ENCODE measurements around the gene DYNC1I2. TPM values are rescaled to one million over a fixed set of nuclear protein-coding genes. Genes with fewer than 3 reads are reported as not detected.

Gene DYNC1I2
- total RNA-seq, 1 donor from 2014 or later, result 136 TPM

DNA sequence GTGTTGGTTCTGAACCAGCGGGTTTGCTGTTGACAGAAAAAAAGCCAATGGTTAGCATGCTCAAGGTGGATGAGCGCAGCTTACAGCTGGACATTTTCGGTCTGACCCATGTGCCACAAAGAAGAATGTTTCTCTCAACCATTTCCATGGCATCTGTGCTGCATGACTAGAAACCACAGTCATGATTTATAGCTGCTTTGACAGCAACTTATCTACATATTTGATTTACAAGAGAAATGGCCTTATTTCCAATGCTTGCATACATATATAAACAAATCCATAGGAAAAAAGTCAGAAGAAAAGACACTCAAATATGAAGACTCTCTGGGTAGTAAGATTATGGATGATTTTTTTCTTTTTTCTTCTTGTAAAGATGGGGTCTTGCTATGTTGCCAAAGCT lies 98.2 kb downstream of the DYNC1I2 start:
- DNase-seq (ENCODE audit: low spot score), result no peak
- TF ChIP-seq, protein P1, sequence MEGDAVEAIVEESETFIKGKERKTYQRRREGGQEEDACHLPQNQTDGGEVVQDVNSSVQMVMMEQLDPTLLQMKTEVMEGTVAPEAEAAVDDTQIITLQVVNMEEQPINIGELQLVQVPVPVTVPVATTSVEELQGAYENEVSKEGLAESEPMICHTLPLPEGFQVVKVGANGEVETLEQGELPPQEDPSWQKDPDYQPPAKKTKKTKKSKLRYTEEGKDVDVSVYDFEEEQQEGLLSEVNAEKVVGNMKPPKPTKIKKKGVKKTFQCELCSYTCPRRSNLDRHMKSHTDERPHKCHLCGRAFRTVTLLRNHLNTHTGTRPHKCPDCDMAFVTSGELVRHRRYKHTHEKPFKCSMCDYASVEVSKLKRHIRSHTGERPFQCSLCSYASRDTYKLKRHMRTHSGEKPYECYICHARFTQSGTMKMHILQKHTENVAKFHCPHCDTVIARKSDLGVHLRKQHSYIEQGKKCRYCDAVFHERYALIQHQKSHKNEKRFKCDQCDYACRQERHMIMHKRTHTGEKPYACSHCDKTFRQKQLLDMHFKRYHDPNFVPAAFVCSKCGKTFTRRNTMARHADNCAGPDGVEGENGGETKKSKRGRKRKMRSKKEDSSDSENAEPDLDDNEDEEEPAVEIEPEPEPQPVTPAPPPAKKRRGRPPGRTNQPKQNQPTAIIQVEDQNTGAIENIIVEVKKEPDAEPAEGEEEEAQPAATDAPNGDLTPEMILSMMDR (IDR thresholded peaks at IDR 0.05), result no peak
- Mint-ChIP-seq H3K9me3 (ENCODE audit: low read depth) (peaks cover 3% of the 10 kb centered on the region), H3K27ac (ENCODE audit: unreplicated experiment) (no peak overlapping the region), H3K4me3 (ENCODE audit: unreplicated experiment) (no peak overlapping the region), H3K36me3 (ENCODE audit: low read depth) (peaks cover 21% of the 10 kb centered on the region), H3K4me1 (ENCODE audit: low read depth) (no peaks in the 10 kb centered on the region), H3K27me3 (ENCODE audit: low read depth) (no peaks in the 10 kb centered on the region)

DNA sequence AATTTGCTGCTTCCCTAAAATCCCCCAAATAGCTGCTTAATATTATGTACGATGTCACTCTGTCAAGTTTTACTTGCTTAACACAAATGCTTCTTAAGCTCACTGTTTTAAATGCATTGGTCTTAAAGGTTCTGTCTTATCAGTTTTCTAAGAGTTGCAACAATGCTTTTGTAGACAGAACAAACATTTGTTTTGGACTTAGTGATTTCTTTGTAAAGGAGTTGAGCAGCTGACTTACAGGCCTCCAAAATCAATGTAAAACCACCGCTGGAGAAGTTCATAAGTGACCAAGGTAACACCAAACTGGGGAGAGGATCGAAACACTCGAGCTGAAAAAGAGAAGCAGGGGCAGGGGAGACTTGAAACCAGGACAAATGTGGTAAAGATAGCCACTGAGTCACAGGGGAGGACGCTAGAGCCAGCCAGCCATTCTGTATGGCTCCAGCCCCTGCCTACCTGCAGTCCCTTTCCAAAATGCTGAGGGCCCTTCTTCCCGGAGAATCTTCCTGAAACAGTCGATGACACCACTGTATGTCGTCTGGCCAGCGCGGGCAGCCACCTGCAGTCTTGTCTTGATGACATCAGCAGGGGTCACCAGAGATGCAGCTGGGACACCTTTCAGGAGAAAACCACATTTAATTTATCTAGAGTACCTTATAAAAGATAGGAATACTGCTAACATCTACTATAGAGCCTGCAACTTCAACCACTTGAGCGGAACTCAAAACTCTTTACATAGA lies 100.2 kb downstream of the DYNC1I2 start:
- peaks cover 3% of the 10 kb centered on the region for H3K9me3 Mint-ChIP-seq (ENCODE audit: low read depth)
- peaks cover 27% of the 10 kb centered on the region for H3K36me3 Mint-ChIP-seq (ENCODE audit: low read depth)
- H3K4me1 Mint-ChIP-seq (ENCODE audit: low read depth), result no peaks in the 10 kb centered on the region
- TF ChIP-seq, protein P1 (IDR thresholded peaks at IDR 0.05), result no peak
- no peak for DNase-seq (ENCODE audit: low spot score)
- H3K27me3 Mint-ChIP-seq (ENCODE audit: low read depth), result no peaks in the 10 kb centered on the region
- H3K4me3 Mint-ChIP-seq (ENCODE audit: unreplicated experiment), result no peak overlapping the region
- no peak overlapping the region for H3K27ac Mint-ChIP-seq (ENCODE audit: unreplicated experiment)

DNA sequence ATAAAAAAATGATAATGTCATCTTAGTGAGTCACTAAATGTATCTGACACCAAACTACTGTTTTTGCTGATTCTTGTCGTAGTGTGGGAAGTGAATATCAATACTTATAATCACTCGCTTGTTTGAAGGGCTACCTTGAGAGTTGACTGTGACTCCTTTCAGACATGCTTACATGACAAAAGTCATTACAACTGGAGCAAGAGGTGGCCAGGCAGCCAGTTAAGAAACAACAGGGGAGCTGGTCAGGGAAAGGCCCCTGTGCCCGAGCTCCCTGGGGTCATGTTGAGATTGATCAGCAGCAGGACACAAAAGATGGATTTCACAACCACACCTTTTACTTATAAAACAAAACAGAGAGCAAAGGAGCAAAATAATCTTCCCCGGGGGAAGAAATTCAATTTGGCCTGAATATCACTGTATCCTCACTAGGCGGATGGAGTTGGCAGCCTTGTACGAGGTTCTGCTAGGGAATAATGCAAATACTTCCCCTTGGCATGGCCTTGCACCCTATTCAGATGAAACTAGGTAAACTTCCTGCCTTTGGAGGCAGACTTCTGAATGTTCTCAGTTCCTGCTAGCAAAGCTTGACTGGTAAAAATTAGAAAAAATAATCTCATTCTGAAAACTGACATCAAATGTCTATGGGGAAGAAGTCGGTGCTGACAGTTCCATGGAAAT lies 101.2 kb downstream of the DYNC1I2 start:
- TF ChIP-seq, protein P1 (IDR thresholded peaks at IDR 0.05), result no peak
- Mint-ChIP-seq H3K9me3 (ENCODE audit: low read depth) (no peaks in the 10 kb centered on the region), H3K36me3 (ENCODE audit: low read depth) (peaks cover 27% of the 10 kb centered on the region), H3K27me3 (ENCODE audit: low read depth) (no peaks in the 10 kb centered on the region), H3K27ac (ENCODE audit: unreplicated experiment) (no peak overlapping the region), H3K4me1 (ENCODE audit: low read depth) (peaks cover 6% of the 10 kb centered on the region), H3K4me3 (ENCODE audit: unreplicated experiment) (no peak overlapping the region)
- no peak for DNase-seq (ENCODE audit: low spot score)

DNA sequence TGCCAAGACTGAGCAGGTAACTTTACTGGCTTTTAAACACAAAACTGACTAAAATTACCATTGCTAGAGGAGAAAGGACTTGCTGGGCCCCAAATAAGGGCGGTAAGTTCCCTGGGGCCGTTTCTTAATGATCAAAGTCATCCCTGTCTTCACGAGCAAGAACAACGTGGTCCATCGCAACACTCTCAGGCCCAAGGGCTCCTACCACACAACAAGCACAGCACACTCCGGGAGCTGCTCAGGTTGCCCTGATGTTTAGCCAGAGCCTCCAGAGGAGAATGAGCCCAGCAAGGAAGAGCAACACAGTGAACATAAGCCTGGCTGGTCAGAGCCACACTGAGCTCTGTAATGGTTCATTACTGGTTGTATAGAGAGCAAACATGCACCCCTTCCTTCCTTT lies 102.7 kb downstream of the DYNC1I2 start:
- Mint-ChIP-seq H3K27me3 (ENCODE audit: low read depth) (no peaks in the 10 kb centered on the region), H3K9me3 (ENCODE audit: low read depth) (no peaks in the 10 kb centered on the region), H3K27ac (ENCODE audit: unreplicated experiment) (no peak overlapping the region), H3K36me3 (ENCODE audit: low read depth) (peaks cover 29% of the 10 kb centered on the region), H3K4me1 (ENCODE audit: low read depth) (peaks cover 17% of the 10 kb centered on the region), H3K4me3 (ENCODE audit: unreplicated experiment) (no peak overlapping the region)
- DNase-seq (ENCODE audit: low spot score), result no peak
- TF ChIP-seq, protein P1 (IDR thresholded peaks at IDR 0.05), result no peak

DNA sequence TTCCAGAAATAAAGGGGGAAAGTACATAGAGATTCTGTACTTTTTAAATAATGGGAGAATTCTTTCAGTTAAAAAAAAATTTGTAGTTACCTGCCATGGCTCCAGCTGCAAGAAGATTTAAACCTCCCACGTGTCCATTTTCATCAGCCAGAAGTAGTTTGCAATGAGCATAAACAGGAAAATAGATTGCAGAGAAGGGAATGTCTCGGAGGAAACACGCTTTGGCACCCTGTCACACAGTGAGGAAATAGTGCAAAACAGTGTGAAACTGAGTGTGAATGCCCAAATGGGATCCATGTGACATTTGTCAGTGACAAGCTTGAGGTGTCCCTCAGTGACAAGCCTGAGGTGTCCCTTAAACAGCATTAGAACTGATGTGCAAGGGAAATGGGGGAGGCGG lies 104.1 kb downstream of the DYNC1I2 start:
- DNase-seq (ENCODE audit: low spot score), result no peak
- TF ChIP-seq, protein P1 (IDR thresholded peaks at IDR 0.05), result no peak
- H3K4me1 Mint-ChIP-seq (ENCODE audit: low read depth), result peaks cover 20% of the 10 kb centered on the region
- H3K36me3 Mint-ChIP-seq (ENCODE audit: low read depth), result peaks cover 24% of the 10 kb centered on the region
- no peak overlapping the region for H3K27ac Mint-ChIP-seq (ENCODE audit: unreplicated experiment)
- H3K4me3 Mint-ChIP-seq (ENCODE audit: unreplicated experiment), result no peak overlapping the region
- no peaks in the 10 kb centered on the region for H3K9me3 Mint-ChIP-seq (ENCODE audit: low read depth)
- H3K27me3 Mint-ChIP-seq (ENCODE audit: low read depth), result no peaks in the 10 kb centered on the region
